Common myeloid progenitor, CD34-positive (primary cell): ENCODE measurements around the gene CAPSL.
A peak's percentile ranks its signal among the peaks of the same experiment; 100 is the strongest.
"Not testable (repeated sequence)": the region's sequence is repeated elsewhere in the genome, so short reads cannot be mapped to it uniquely, and the experiment has no call there.

ENCODE experiments used
- CTCF ChIA-PET: fragments of 350-600 bp; sonication (Branson Sonifier 250); formaldehyde crosslinking; loops from one replicate; lab custom pipeline; 2021; ENCODE audit warnings: antibody characterized with exemption; lab: Charles Lee
- POLR2A ChIA-PET: fragments of 350-600 bp; sonication (Branson Sonifier 250); formaldehyde crosslinking; loops from one replicate; lab custom pipeline; 2021; ENCODE audit warnings: antibody characterized with exemption; lab: Charles Lee
- DNase-seq, 3 donors: peaks; one replicate each; pipeline versions ENCODE4 v3.0.0 to v3.0.0-alpha.2; 2013
- H3K27ac ChIP-seq, 2 experiments: 1 replicate in 1 of 2; 2 replicates in 1 of 2; pipeline ENCODE4 v1.7.0; 2013; ENCODE audit warnings: inconsistent platforms in 2 of 2, low read length in 2 of 2, mild to moderate bottlenecking in 2 of 2, low read depth in 1 of 2, moderate library complexity in 1 of 2; ENCODE audit not compliant: severe bottlenecking in 2 of 2, insufficient read depth in 1 of 2, poor library complexity in 1 of 2
- H3K27me3 ChIP-seq, 5 experiments: replicated peaks in 2 of 5; 1 replicate in 3 of 5; 2 replicates in 2 of 5; pipeline versions ENCODE4 v1.6.1 to v1.7.0; 2013; ENCODE audit warnings: low read length in 4 of 5, mild to moderate bottlenecking in 2 of 5, moderate library complexity in 2 of 5, inconsistent platforms in 1 of 5; ENCODE audit not compliant: insufficient read depth in 5 of 5, control insufficient read depth in 4 of 5
- H3K36me3 ChIP-seq, 4 experiments: 1 replicate in 2 of 4; 2 replicates in 2 of 4; pipeline versions ENCODE4 v1.6.1 to v1.7.0; 2013; ENCODE audit warnings: low read length in 3 of 4, control low read depth in 1 of 4, mild to moderate bottlenecking in 1 of 4; ENCODE audit not compliant: control insufficient read depth in 4 of 4, insufficient read depth in 4 of 4
- H3K4me1 ChIP-seq, 4 experiments: 1 replicate in 3 of 4; 2 replicates in 1 of 4; pipeline versions ENCODE4 v1.6.1 to v1.7.1; 2013; ENCODE audit warnings: low read length in 3 of 4, mild to moderate bottlenecking in 3 of 4, control low read depth in 1 of 4, inconsistent platforms in 1 of 4, moderate library complexity in 1 of 4; ENCODE audit not compliant: control insufficient read depth in 4 of 4, insufficient read depth in 4 of 4; ENCODE audit errors: control extremely low read depth in 1 of 4
- H3K4me3 ChIP-seq, 7 experiments: 1 replicate in 4 of 7; 2 replicates in 3 of 7; pipeline versions ENCODE4 v1.5.1 to v1.7.0; 2013; ENCODE audit warnings: mild to moderate bottlenecking in 7 of 7, low read length in 6 of 7, moderate library complexity in 6 of 7, inconsistent platforms in 2 of 7, low read depth in 2 of 7, control low read depth in 1 of 7; ENCODE audit not compliant: insufficient read depth in 4 of 7, control insufficient read depth in 1 of 7; ENCODE audit errors: extremely low read depth in 1 of 7
- H3K9me3 ChIP-seq, 5 experiments: 1 replicate in 4 of 5; 2 replicates in 1 of 5; pipeline versions ENCODE4 v1.6.1 to v1.7.1; 2013; ENCODE audit warnings: low read length in 4 of 5, mild to moderate bottlenecking in 2 of 5, inconsistent platforms in 1 of 5, low read depth in 1 of 5, moderate library complexity in 1 of 5; ENCODE audit not compliant: control insufficient read depth in 4 of 5, insufficient read depth in 2 of 5; ENCODE audit errors: control extremely low read depth in 1 of 5
- WGBS: methylation state at CpG from one replicate; pipeline ENCODE4 v1.1.5; 2013; ENCODE audit not compliant: insufficient coverage; 5-methylcytosine and 5-hydroxymethylcytosine counted together

The CAPSL gene

DNA sequence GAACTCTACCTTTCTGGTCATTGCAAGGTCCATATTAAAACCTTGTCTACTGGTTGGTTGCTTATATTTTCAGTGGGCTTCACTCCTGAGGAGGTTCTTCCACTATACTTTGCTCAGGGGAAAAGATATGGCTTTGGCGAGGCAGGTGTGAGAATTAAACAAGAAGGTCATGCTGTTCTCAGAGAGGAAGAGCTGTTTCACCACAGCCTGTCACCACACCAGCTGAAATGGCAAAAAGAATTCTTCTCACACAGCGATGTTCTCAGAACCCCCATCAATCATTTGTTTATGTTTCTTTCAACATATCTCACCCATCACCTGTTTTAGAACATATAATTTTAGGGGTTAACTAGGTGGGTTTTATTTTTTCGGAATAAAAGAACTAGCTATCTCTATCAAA is 38.6 kb downstream of the CAPSL start:
- Histone ChIP-seq H3K4me3 (no peak overlapping the region), H3K36me3 (no peaks in the 10 kb centered on the region), H3K27me3 (no peaks in the 10 kb centered on the region), H3K4me1 (peaks cover 0 to 4% (median 3%) of the 10 kb centered on the region in 4 experiments), H3K27ac (no peak overlapping the region), H3K9me3 (peaks cover 0 to 8% (median 4%) of the 10 kb centered on the region in 5 experiments)
- POLR2A ChIA-PET, result no interaction called here
- DNase-seq, result peak in 2 of 3 donors; percentile 43 to 58
- CTCF ChIA-PET, result interaction anchor here (0.6 to 1.0 kb wide), 2 partner anchors 227 to 367 kb away, joined by 3 read pairs; no protein-coding TSS in a partner anchor
- no CpG with 5 or more reads among the region's 3 CpGs for WGBS

- Histone ChIP-seq H3K36me3 (no peaks in the 10 kb centered on the region), H3K27me3 (no peaks in the 10 kb centered on the region), H3K27ac (no peak overlapping the region), H3K4me3 (no peak overlapping the region), H3K9me3 (peaks cover 0 to 4% (median 3%) of the 10 kb centered on the region in 5 experiments), H3K4me1 (peaks cover 0 to 4% (median 3%) of the 10 kb centered on the region in 4 experiments)
- 92% methylated on average over 6 of the region's 7 CpGs for WGBS
- no peak for DNase-seq
- CTCF ChIA-PET, result interaction anchor here (0.6 to 2.3 kb wide), 6 partner anchors 9 to 434 kb away, joined by 3 to 7 read pairs (median 4); no protein-coding TSS in a partner anchor
- POLR2A ChIA-PET, result no interaction called here
These were observed 39.3 kb downstream of the CAPSL start for GRCh38 chr5:35898952-35899660.

GRCh38 chr5:35894131-35894530 is 44.3 kb downstream of the CAPSL start:
- H3K36me3 ChIP-seq, result no peaks in the 10 kb centered on the region
- ChIA-PET POLR2A (no interaction called here), CTCF (interaction anchor here (1.3 to 1.7 kb wide), 5 partner anchors 9 to 243 kb away, joined by 3 to 6 read pairs (median 4); no protein-coding TSS in a partner anchor)
- H3K4me1 ChIP-seq, result peaks cover 0 to 2% (median 0%) of the 10 kb centered on the region in 4 experiments
- no peak for DNase-seq
- WGBS, result 100% methylated on average over 2 of the region's 5 CpGs
- no peak overlapping the region for H3K27ac ChIP-seq
- no peaks in the 10 kb centered on the region for H3K27me3 ChIP-seq
- peaks cover 0 to 2% (median 0%) of the 10 kb centered on the region in 5 experiments for H3K9me3 ChIP-seq
- no peak overlapping the region for H3K4me3 ChIP-seq

GRCh38 chr5:35892799-35893198 is 45.6 kb downstream of the CAPSL start:
- DNase-seq, H3K27ac ChIP-seq, H3K36me3 ChIP-seq, H3K27me3 ChIP-seq, H3K4me3 ChIP-seq, H3K4me1 ChIP-seq, POLR2A ChIA-PET, H3K9me3 ChIP-seq: not testable (repeated sequence)
- over 99% methylated on average over 15 of the region's 23 CpGs for WGBS
- CTCF ChIA-PET, result interaction anchor here (1.3 to 1.4 kb wide), 3 partner anchors 10 to 242 kb away, joined by 3 to 4 read pairs (median 4); no protein-coding TSS in a partner anchor

GRCh38 chr5:35890021-35891020 is 48.1 kb downstream of the CAPSL start:
- POLR2A ChIA-PET, result no interaction called here

DNA sequence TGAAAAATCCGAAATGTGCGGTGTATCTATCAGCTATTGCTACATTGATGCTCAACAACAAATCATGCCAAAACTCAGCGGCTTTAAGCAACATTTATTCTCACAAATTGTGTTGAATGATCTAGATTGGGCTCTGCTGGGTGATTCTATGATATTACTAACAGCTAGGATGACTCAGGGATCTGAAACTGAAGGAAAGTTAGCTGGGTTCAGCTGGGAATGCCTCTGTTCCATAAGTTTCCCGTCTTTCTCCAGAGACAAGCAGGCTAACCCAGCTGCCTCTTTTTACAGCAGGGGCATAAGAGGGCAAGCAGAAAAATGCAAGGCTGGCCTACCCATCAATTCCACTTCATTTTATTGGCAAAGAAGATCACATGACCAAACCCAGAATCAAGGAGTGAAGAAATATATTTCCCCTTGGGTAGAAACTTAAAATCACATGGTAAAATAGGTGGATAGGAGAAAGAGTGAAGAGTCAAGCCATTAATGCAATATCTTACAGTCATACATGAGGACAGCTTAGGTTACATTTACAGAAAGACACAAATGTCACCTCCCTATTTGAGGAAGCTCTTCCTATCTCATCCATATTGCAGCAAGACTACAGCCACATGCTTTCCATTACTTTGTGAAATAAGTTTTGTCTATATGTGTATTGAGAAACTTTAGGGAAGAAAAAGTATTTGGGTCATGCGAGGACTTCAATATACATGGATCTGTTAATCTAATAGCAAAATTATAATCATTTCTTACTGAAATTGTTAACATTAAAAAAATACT is 50.9 kb downstream of the CAPSL start:
- no peaks in the 10 kb centered on the region for H3K36me3 ChIP-seq
- no peak overlapping the region for H3K4me3 ChIP-seq
- no peak overlapping the region for H3K27ac ChIP-seq
- peaks cover 14 to 41% (median 27%) of the 10 kb centered on the region in 4 experiments for H3K4me1 ChIP-seq
- 100% methylated on average over 1 of the region's 5 CpGs for WGBS
- H3K27me3 ChIP-seq, result no peaks in the 10 kb centered on the region
- ChIA-PET POLR2A (no interaction called here), CTCF (interaction anchor here (0.7 kb wide), 1 partner anchor 19 kb away, joined by 3 read pairs; no protein-coding TSS in a partner anchor)
- no peak for DNase-seq
- peaks cover 0 to 2% (median 0%) of the 10 kb centered on the region in 5 experiments for H3K9me3 ChIP-seq

More at GRCh38 chr5:35890021-35891020, 48.1 kb downstream of the CAPSL start:
- Histone ChIP-seq H3K4me3 (no peak overlapping the region), H3K27ac (no peak overlapping the region), H3K36me3 (no peaks in the 10 kb centered on the region), H3K27me3 (no peaks in the 10 kb centered on the region), H3K4me1 (peaks cover 0 to 13% (median 6%) of the 10 kb centered on the region in 4 experiments), H3K9me3 (peaks cover 0 to 2% (median 0%) of the 10 kb centered on the region in 5 experiments)
- DNase-seq, result no peak
- CTCF ChIA-PET, result interaction anchor here (0.7 to 1.2 kb wide), 3 partner anchors 13 to 31 kb away, joined by 3 to 4 read pairs (median 3); no protein-coding TSS in a partner anchor
- WGBS, result 96% methylated on average over 4 of the region's 5 CpGs
